OCI-M1 (cell line): ENCODE data around the gene FBXO36.
"Not testable (repeated sequence)": the region's sequence is repeated elsewhere in the genome, so short reads cannot be mapped to it uniquely, and the experiment has no call there.

Experiments
- DNase-seq: peaks from one replicate; lab custom pipeline; 2025; lab: John Stamatoyannopoulos, UW

The FBXO36 gene, protein sequence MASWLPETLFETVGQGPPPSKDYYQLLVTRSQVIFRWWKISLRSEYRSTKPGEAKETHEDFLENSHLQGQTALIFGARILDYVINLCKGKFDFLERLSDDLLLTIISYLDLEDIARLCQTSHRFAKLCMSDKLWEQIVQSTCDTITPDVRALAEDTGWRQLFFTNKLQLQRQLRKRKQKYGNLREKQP

DNA sequence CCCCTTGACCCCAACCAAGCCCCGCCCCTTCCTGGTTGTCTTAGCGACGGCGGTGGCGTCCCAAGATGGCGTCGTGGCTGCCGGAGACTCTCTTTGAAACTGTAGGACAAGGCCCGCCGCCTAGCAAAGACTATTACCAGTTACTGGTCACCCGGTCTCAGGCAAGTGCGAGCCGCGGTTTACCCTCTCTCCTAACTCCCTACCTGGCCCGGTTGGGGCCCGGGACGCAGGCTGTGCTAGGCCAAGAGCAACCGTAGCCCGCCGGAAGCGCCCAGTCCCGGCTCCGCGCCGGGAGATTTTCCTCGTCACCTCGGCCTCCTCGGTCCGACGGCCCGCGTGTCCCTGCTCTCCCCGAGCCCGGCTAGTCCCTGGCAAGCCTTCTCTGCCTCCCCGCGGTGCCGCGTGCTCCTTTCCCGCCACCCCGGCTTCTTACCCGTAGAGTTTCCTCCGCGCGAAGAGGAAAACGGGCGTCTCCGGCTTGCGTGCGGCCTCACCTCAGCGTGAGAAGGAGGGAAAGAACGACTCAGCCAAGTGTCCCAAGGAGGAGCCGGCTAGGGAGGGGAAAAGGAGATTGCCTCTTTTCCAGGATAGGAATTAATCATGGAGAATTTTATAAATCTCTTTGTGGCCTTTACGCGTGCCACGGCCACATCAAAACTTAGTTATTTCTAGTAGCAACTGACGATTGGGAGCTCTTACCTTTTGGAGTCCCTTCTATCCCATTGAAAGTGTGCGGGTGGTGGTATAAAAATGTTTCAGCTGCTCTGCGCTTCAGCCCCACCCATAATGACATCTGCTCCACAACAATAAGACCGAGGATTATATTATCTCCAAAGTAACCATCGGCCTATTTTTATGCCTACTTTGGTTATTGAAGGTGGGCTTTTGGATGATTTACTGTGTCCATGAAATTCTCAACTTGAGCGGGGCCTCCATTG lies at the start of gene FBXO36:
Gene FBXO36, plus strand, starts transcription at position 55 of the 938 bp plus-strand sequence. Its CDS starts 11 bp downstream, at position 66.
- DNase-seq, result peak; percentile 89

DNA sequence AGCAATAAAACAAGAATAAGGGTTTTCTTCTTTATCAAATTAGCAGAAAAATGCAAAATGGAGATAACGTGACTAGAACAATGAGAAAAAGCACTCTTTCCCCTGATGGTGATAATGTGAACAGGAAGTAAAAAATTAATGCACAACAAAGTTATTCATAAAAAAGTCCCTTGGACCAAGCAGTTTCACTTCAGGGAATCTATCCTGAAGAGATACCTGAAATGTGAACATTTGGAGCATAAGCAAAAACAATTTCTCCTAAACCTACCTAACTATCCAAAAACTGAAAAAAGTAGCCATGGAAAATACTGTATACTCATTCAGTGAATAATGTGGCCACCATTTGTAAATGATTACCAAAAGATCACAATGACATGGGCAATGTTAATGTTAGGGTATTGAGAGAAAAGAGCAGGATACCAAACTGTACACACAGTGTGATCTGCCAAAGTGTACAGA lies 49.2 kb upstream of the FBXO36 start:
- DNase-seq, result no peak

DNA sequence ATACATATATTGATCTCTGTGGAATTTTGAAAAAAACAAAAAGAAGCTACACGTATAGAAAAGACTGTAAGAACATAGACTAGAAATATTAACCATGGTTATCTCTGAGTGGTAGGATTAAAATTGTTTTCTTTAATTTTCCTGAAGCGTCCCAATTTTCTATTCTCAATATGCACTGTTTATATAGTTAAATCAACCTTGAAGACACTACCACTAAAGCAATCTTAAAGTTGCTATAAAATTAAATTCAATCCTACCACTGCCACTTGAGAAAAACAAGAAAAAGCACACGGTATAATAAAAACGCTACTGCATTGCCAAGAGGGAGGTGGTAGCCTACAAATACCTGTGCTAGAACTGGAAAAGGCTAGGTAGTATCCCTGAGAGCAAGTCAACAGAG lies 47.7 kb upstream of the FBXO36 start:
- DNase-seq, result no peak

GRCh38 chr2:229875549-229875948 lies 46.8 kb upstream of the FBXO36 start:
- no peak for DNase-seq

DNA sequence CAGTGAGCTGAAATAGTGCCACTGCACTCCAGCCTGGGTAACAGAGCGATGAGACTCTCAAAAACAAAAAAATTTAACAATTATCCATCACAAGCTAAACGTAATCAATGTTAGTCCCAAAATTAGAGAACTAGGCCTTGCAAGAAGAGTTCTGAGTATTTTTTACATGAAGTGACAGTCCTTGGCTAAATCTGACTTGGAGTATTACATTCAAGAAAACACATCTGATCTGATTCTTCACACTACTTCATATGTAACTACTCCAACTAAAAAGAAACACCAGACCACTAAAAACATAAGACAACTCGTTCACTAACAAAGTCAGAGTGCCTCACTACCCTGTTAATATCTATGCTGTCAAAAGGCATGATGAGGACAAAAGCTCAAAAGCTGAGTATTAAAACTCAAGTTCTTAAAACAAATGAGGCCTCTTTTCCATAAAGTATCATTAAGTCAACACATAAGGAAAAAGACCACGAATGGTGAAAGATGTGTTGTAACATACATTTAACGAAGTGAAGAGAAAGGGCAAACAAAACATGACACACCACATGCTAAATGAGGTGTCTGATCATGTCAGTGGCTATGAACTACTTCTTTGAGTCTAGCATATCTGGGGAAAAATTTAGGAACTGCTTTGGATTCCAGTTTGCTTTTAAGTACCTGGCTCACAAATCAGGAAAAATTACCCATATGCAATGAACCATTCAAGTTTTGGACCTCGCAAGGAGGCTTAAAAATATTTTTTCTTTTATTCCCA lies 42.9 kb upstream of the FBXO36 start:
- DNase-seq, result no peak

GRCh38 chr2:229880892-229881586 lies 41.3 kb upstream of the FBXO36 start:
- DNase-seq, result no peak

- no peak for DNase-seq
Measured at GRCh38 chr2:229882583-229882982, 39.7 kb upstream of the FBXO36 start.

- no peak for DNase-seq
Measured at GRCh38 chr2:229884775-229885699, 37.3 kb upstream of the FBXO36 start.

- no peak for DNase-seq
Measured at GRCh38 chr2:229887441-229887840, 34.9 kb upstream of the FBXO36 start.

GRCh38 chr2:229888031-229888430 lies 34.3 kb upstream of the FBXO36 start:
- no peak for DNase-seq

- no peak for DNase-seq
Measured at GRCh38 chr2:229889023-229889422, 33.3 kb upstream of the FBXO36 start.

DNA sequence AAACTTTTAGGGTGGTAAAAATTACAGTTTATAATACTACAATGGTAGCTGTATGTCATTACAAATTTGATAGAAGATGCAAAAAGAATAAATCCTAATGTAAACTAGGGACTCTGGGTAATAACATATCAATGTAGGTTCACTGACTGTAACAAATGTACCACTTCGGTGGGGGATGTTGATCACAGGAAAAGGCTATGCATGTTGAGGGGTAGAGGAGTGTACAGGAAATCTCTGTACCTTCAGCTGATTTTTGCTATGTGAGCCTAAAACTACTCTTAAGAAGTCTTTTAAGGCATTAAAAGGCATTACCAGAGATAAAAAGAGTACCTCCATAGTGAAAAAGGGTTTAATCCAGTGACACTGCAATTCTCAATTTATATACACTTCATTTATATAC lies 25.4 kb upstream of the FBXO36 start:
- no peak for DNase-seq

DNA sequence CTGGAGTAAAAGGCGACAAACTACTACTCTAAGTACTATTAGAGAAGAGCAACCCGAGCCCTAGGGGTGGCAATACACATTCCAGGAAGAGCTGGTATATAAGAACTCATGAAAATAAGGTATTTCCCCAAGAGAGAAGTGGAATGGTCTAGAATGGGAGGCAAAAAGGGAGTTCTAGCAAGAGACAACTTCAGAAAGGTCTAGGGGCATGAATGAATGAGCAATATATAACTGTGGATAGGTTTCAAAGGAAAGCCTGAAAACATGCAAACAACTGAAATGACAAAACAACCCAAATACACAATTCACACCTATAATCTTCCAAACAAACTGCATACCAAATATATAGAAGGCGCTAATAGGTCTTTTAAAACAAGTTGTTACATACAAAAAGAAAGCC lies 22.7 kb upstream of the FBXO36 start:
- DNase-seq, result no peak

DNA sequence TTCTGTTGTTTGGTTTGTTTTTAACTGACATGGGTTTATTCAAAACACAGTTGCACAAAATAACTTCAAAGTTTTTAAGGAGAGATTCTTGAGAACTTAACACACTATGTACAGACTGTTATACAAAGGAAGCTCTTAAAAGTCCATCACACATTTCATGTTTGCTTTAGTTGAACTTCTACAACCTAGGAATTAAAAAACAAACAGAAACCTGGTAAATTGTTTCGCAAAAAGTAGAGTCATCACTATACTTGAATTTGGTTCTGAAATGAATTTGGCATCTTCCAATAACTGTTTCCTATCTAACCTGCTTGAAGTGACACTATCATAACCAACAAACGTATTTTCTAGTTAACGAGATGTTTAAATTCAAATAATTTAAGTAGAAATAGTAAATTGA lies 22.3 kb upstream of the FBXO36 start:
- no peak for DNase-seq

DNA sequence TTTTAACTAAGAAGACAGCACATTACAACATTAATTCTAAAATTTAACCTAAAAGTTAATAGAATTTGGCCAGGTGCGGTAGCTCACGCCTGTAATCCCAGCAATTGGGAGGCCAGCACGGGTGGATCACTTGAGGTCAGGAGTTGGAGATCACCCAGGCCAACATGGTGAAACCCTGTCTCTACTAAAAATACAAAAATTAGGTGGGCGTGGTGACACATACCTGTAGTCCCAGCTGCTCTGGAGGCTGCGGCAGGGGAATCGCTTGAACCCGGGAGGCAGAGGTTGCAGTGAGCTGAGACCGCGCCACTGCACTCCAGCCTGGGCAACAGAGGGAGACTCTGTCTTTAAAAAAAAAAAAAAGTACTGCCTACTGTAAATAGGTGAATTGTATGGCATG lies 21.8 kb upstream of the FBXO36 start:
- DNase-seq, result not testable (repeated sequence)

DNA sequence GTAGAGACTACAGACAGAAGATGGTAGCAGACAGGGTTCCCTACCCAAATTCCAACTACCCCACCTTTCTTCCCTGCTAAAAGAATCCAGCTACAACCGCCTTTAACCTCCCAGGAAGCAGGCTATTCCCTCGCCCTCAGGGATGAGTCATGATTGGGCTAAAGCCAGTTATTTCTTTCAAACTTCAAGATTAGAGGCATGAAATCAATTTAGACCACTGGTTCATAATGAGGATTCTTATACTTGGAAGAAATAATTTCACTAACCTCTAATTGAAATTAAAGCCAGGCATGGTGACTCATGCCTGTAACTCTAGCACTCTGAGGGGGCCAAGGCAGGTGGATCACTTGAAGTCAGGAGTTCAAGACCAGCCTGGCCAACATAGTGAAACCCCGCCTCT lies 20.5 kb upstream of the FBXO36 start:
- no peak for DNase-seq

GRCh38 chr2:229903037-229903436 lies 19.3 kb upstream of the FBXO36 start:
- no peak for DNase-seq

DNA sequence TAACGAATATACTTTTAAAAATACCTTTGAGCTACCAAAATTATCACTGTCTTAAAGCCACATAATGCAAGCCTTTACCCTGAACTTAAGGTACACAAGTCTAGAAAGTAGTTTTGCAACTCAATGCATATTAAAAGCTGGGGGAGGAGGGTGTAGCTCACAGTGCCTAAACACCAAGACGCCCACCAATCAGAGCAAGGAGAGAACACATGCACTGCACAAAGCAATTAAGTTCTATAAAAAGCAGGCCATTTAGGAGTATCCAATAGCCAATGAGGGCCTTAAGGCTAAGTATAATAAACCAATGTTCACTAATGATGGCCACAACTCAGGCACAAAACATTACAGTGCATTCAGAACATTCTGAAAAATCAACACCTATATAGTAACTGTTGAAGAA lies 16.7 kb upstream of the FBXO36 start:
- no peak for DNase-seq

GRCh38 chr2:229909090-229909489 lies 13.2 kb upstream of the FBXO36 start:
- no peak for DNase-seq

DNA sequence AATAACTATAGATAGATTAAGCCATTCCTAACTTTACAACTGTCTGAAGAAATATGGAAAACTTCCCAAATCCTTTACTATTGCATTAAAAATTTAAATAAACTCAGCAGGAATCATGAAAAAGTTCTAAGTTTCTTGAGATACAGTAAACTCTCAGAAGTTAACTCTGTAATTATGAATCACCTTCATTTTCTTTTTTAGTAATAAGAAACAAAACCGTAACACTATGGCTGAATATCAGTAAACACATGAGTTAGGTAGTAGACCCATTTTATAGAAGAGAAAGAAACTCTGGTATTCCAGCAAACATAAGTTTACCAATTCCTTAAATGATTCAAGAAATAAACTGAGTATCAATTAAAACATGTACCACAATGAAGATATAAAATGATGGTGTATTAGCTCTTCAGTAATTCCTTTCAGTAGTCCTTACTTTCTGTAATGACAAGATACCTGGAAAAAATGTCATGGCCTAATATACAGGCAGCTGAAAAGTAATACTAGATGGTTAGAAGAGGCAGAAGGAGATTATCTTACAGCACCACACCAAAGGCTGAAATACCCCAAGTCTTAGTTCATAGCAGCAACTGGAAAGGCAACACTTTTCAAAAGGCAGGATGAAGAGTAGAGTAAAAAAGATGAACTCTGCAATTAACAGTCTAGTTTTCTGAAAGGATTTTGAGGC lies 12.0 kb upstream of the FBXO36 start:
- DNase-seq, result no peak
